SK-N-SH treated with all-trans-retinoic acid at 6 μM for 48 hours (cell line): ENCODE results near the gene PCAT7.

Experiments used
- ATAC-seq: fragments of 200-7000 bp; cut with Tn5 transposase; 3 replicates; pipeline ENCODE4 v1.9.1; 2020; ENCODE audit warnings: mild to moderate bottlenecking, moderate library complexity
- ARNTL ChIP-seq: fragments of 450-650 bp; formaldehyde crosslinking; IDR thresholded peaks from 2 replicates; pipeline ENCODE4 v1.5.0; 2020; ENCODE audit warnings: low read depth, mild to moderate bottlenecking, moderate library complexity, borderline replicate concordance
- BACH2 ChIP-seq: fragments of 250-450 bp; sonication (Bioruptor Pico); IDR thresholded peaks from 2 replicates; pipeline ENCODE4 v1.9.0; 2021; ENCODE audit warnings: mild to moderate bottlenecking, borderline replicate concordance
- CREB5 ChIP-seq: fragments of 250-450 bp; sonication (Bioruptor Pico); IDR thresholded peaks from 2 replicates; pipeline ENCODE4 v1.5.1; 2020; ENCODE audit warnings: low read depth, mild to moderate bottlenecking, moderate library complexity
- CSDC2 ChIP-seq: fragments of 250-450 bp; sonication (Bioruptor Pico); IDR thresholded peaks from 2 replicates; pipeline ENCODE4 v1.5.0; 2020; ENCODE audit warnings: mild to moderate bottlenecking, moderate library complexity
- CSRNP3 ChIP-seq: fragments of 250-450 bp; sonication (Bioruptor Pico); IDR thresholded peaks from 2 replicates; pipeline ENCODE4 v1.5.1; 2021; ENCODE audit warnings: mild to moderate bottlenecking, moderate library complexity
- ESRRG ChIP-seq: fragments of 250-450 bp; sonication (Bioruptor Pico); IDR thresholded peaks from 2 replicates; pipeline ENCODE4 v1.6.1; 2021; ENCODE audit warnings: mild to moderate bottlenecking
- GLIS3 ChIP-seq: fragments of 250-450 bp; sonication (Bioruptor Pico); IDR thresholded peaks from 2 replicates; pipeline ENCODE4 v1.5.0; 2020; ENCODE audit warnings: mild to moderate bottlenecking, moderate library complexity
- ISL1 ChIP-seq: fragments of 250-450 bp; sonication (Bioruptor Pico); IDR thresholded peaks from 2 replicates; pipeline ENCODE4 v2.1.2; 2022; ENCODE audit warnings: mild to moderate bottlenecking, moderate library complexity
- OSR1 ChIP-seq: fragments of 250-450 bp; sonication (Bioruptor Pico); IDR thresholded peaks from 2 replicates; pipeline ENCODE4 v1.8.0; 2022; ENCODE audit warnings: moderate library complexity, mild to moderate bottlenecking, inconsistent platforms
- POU6F1 ChIP-seq: fragments of 250-450 bp; sonication (Bioruptor Pico); IDR thresholded peaks from 2 replicates; pipeline ENCODE4 v1.8.0; 2021; ENCODE audit warnings: low read depth, mild to moderate bottlenecking, moderate library complexity, borderline replicate concordance
- PPARA ChIP-seq: fragments of 250-450 bp; sonication (Bioruptor Pico); IDR thresholded peaks from 2 replicates; pipeline ENCODE4 v1.5.0; 2020; ENCODE audit warnings: mild to moderate bottlenecking, borderline replicate concordance
- RARB ChIP-seq: fragments of 250-450 bp; sonication (Bioruptor Pico); IDR thresholded peaks from 2 replicates; pipeline ENCODE4 v1.8.0; 2021; ENCODE audit warnings: mild to moderate bottlenecking, moderate library complexity
- SNAI2 ChIP-seq: fragments of 250-450 bp; sonication (Bioruptor Pico); IDR thresholded peaks from 2 replicates; pipeline ENCODE4 v1.5.0; 2020; ENCODE audit warnings: mild to moderate bottlenecking, moderate library complexity
- TCF4 ChIP-seq: fragments of 250-450 bp; sonication (Bioruptor Pico); IDR thresholded peaks from 2 replicates; pipeline ENCODE4 v1.8.0; 2021; ENCODE audit warnings: mild to moderate bottlenecking, moderate library complexity, borderline replicate concordance
- TOX ChIP-seq: fragments of 250-450 bp; sonication (Bioruptor Pico); IDR thresholded peaks from 2 replicates; pipeline ENCODE4 v1.8.0; 2021; ENCODE audit warnings: mild to moderate bottlenecking, moderate library complexity, borderline replicate concordance
- TSHZ2 ChIP-seq: fragments of 250-450 bp; sonication (Bioruptor Pico); IDR thresholded peaks from 2 replicates; pipeline ENCODE4 v1.5.0; 2020; ENCODE audit warnings: mild to moderate bottlenecking, moderate library complexity
- ZC3H10 ChIP-seq: fragments of 250-450 bp; sonication (Bioruptor Pico); IDR thresholded peaks from 2 replicates; pipeline ENCODE4 v1.5.1; 2021; ENCODE audit warnings: mild to moderate bottlenecking, moderate library complexity
- ZFP3 ChIP-seq: fragments of 250-450 bp; sonication (Bioruptor Pico); IDR thresholded peaks from 2 replicates; pipeline ENCODE4 v1.5.0; 2020; ENCODE audit warnings: mild to moderate bottlenecking, moderate library complexity
- ZFP30 ChIP-seq: fragments of 450-650 bp; formaldehyde crosslinking; IDR thresholded peaks from 2 replicates; pipeline ENCODE4 v1.5.0; 2022; ENCODE audit warnings: mild to moderate bottlenecking, moderate library complexity
- ZNF70 ChIP-seq: fragments of 450-650 bp; formaldehyde crosslinking; IDR thresholded peaks from 2 replicates; pipeline ENCODE4 v1.5.0; 2020; ENCODE audit warnings: mild to moderate bottlenecking, moderate library complexity
- ZNF8 ChIP-seq: fragments of 450-650 bp; formaldehyde crosslinking; IDR thresholded peaks from 2 replicates; pipeline ENCODE4 v1.5.0; 2020; ENCODE audit warnings: mild to moderate bottlenecking, moderate library complexity

Gene PCAT7

GRCh38 chr9:94568972-94569712, 14.3 kb downstream of the PCAT7 start:
- TF ChIP-seq ZFP30 (CRISPR knock-in tag), result no peak
- no peak for TF ChIP-seq TOX
- no peak for TF ChIP-seq CSDC2
- TF ChIP-seq POU6F1 (CRISPR knock-in tag), result no peak
- no peak for TF ChIP-seq CSRNP3 (CRISPR knock-in tag)
- TF ChIP-seq RARB, result no peak
- no peak for TF ChIP-seq PPARA
- no peak for TF ChIP-seq ZFP3 (CRISPR knock-in tag)
- no peak for ATAC-seq

- ATAC-seq, result no peak
- TF ChIP-seq ZC3H10 (CRISPR knock-in tag) (no peak), PPARA (no peak), ZNF70 (no peak), ZFP3 (CRISPR knock-in tag) (no peak), ISL1 (CRISPR knock-in tag) (no peak), CSDC2 (no peak), ESRRG (no peak), OSR1 (CRISPR knock-in tag) (no peak)
Observed at GRCh38 chr9:94576131-94576530, 21.2 kb downstream of the PCAT7 start.

GRCh38 chr9:94577036-94577435, 22.2 kb downstream of the PCAT7 start:
- ATAC-seq, result no peak
- TF ChIP-seq PPARA, result no peak
- no peak for TF ChIP-seq ARNTL (CRISPR knock-in tag)
- no peak for TF ChIP-seq BACH2 (CRISPR knock-in tag)
- no peak for TF ChIP-seq ZC3H10 (CRISPR knock-in tag)
- TF ChIP-seq ISL1 (CRISPR knock-in tag), result no peak
- no peak for TF ChIP-seq ZNF70
- no peak for TF ChIP-seq CSDC2
- TF ChIP-seq ZFP3 (CRISPR knock-in tag), result no peak
- TF ChIP-seq, all 23 proteins: peak for 0

GRCh38 chr9:94577571-94577970, 22.7 kb downstream of the PCAT7 start:
- no peak for ATAC-seq
- no peak for TF ChIP-seq TSHZ2 (CRISPR knock-in tag)
- TF ChIP-seq BACH2 (CRISPR knock-in tag), result no peak
- no peak for TF ChIP-seq GLIS3 (CRISPR knock-in tag)
- no peak for TF ChIP-seq ZNF70
- no peak for TF ChIP-seq TCF4 (CRISPR knock-in tag)
- no peak for TF ChIP-seq ZC3H10 (CRISPR knock-in tag)
- no peak for TF ChIP-seq CREB5 (CRISPR knock-in tag)
- no peak for TF ChIP-seq SNAI2 (CRISPR knock-in tag)
- no peak for TF ChIP-seq TOX
- no peak for TF ChIP-seq ZFP30 (CRISPR knock-in tag)
- no peak for TF ChIP-seq ARNTL (CRISPR knock-in tag)
- no peak for TF ChIP-seq ZNF8
- TF ChIP-seq PPARA, result no peak
- no peak for TF ChIP-seq CSRNP3 (CRISPR knock-in tag)
- TF ChIP-seq ZFP3 (CRISPR knock-in tag), result no peak
